PFSK-1 (cell line): ENCODE data around the gene USP2.

Source experiments
- FOXP2 ChIP-seq: optimal IDR thresholded peaks from 2 replicates; pipeline ENCODE3; 2011; ENCODE audit warnings: borderline replicate concordance, control low read depth, inconsistent platforms; ENCODE audit not compliant: insufficient read depth; ENCODE audit errors: extremely low read length, extremely low read depth
- POLR2AphosphoS5 ChIP-seq: IDR thresholded peaks from 2 replicates; pipeline ENCODE4 v1.6.1; 2012; ENCODE audit warnings: low read depth, mild to moderate bottlenecking, control low read depth, low read length, moderate library complexity
- SIN3A ChIP-seq: IDR thresholded peaks from 2 replicates; pipeline ENCODE4 v1.6.1; 2012; ENCODE audit warnings: mild to moderate bottlenecking, low read length, moderate library complexity, borderline replicate concordance; ENCODE audit not compliant: insufficient read depth
- TAF1 ChIP-seq: IDR thresholded peaks from 2 replicates; pipeline ENCODE4 v1.6.1; 2012; ENCODE audit warnings: low read length, control low read depth, borderline replicate concordance; ENCODE audit not compliant: insufficient read depth
- TF ChIP-seq, protein P1 (sequence below), 2 experiments: IDR thresholded peaks; 2 replicates each; pipeline versions ENCODE4 v1.6.1 to v1.8.0; 2011 to 2012; ENCODE audit warnings: low read depth in 2 of 2, low read length in 2 of 2, control low read depth in 1 of 2, inconsistent platforms in 1 of 2, mild to moderate bottlenecking in 1 of 2, moderate library complexity in 1 of 2; ENCODE audit not compliant: insufficient read depth in 1 of 2

USP2 gene

DNA sequence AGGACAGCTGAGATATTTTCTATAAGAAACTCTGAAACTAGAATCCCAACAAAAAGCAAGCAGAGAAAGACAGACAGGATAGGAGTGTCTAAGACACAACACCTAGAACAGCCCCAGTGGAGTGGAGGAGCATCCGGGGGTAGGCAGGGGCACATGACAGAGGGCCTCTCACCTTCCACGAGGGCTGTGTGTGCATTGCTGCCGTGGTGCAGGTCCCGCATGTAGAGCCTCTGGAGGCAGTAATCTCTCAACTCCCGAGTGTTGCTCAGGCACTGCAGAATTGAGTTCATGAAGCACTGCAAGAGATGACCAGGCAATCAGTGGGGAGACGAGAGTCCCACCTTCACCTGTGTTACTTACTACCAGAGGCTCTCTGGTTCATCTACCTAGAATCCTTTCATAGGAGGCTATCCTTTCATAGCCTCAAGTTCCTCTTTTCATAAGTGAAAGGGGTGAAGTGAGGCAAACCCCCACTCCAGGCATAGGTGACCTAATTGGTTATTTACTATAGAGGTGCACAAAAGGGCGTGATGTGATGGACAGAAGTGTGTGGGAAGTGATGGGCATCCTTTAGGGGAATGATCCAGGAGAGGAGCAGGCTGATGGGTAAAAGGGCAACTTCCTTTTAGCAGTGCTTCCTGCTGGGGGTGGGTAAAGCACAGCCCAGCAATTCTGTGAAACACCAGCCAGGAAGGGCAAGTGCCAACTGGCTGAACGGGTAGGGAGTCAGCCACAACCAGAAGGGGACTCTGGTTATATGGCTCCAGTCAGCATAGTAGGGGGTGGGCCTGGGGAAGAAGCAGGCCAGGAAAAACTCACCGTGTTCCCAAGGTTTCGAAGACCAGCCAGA is 21.9 kb downstream of the USP2 start:
- no peak for TF ChIP-seq FOXP2
- TF ChIP-seq SIN3A, result no peak
- TF ChIP-seq POLR2AphosphoS5, result no peak
- no peak for TF ChIP-seq TAF1
- TF ChIP-seq, protein P1, sequence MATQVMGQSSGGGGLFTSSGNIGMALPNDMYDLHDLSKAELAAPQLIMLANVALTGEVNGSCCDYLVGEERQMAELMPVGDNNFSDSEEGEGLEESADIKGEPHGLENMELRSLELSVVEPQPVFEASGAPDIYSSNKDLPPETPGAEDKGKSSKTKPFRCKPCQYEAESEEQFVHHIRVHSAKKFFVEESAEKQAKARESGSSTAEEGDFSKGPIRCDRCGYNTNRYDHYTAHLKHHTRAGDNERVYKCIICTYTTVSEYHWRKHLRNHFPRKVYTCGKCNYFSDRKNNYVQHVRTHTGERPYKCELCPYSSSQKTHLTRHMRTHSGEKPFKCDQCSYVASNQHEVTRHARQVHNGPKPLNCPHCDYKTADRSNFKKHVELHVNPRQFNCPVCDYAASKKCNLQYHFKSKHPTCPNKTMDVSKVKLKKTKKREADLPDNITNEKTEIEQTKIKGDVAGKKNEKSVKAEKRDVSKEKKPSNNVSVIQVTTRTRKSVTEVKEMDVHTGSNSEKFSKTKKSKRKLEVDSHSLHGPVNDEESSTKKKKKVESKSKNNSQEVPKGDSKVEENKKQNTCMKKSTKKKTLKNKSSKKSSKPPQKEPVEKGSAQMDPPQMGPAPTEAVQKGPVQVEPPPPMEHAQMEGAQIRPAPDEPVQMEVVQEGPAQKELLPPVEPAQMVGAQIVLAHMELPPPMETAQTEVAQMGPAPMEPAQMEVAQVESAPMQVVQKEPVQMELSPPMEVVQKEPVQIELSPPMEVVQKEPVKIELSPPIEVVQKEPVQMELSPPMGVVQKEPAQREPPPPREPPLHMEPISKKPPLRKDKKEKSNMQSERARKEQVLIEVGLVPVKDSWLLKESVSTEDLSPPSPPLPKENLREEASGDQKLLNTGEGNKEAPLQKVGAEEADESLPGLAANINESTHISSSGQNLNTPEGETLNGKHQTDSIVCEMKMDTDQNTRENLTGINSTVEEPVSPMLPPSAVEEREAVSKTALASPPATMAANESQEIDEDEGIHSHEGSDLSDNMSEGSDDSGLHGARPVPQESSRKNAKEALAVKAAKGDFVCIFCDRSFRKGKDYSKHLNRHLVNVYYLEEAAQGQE (IDR thresholded peaks at IDR 0.05; ENCODE audit: insufficient read depth in 1 of 2, low read depth in 2 of 2, low read length in 2 of 2), result no peak

DNA sequence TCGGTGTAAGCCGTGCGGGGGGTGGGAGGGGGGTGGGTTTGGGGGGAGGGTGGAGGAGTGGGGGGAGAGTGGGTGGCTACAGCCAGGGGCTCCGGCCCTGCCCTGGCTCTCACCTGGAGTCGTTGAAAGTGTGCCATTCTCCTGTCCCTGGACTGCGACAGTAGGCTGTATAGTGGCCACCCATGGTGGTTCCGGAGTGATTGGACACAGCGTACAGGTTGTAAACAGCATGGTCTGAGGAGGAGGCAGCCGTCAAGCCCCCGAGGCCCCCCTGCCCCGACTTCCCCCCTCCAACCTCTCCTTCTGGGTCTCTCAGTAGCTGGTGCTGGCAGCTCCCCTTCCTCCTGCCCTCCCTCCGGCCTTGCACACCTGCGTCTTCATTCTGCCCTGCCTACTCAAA is 24.4 kb downstream of the USP2 start:
- TF ChIP-seq SIN3A, result no peak

- TF ChIP-seq FOXP2 (peak; percentile 84), SIN3A (no peak), POLR2AphosphoS5 (no peak)
Observed at GRCh38 chr11:119356349-119357031, 25.0 kb downstream of the USP2 start.

DNA sequence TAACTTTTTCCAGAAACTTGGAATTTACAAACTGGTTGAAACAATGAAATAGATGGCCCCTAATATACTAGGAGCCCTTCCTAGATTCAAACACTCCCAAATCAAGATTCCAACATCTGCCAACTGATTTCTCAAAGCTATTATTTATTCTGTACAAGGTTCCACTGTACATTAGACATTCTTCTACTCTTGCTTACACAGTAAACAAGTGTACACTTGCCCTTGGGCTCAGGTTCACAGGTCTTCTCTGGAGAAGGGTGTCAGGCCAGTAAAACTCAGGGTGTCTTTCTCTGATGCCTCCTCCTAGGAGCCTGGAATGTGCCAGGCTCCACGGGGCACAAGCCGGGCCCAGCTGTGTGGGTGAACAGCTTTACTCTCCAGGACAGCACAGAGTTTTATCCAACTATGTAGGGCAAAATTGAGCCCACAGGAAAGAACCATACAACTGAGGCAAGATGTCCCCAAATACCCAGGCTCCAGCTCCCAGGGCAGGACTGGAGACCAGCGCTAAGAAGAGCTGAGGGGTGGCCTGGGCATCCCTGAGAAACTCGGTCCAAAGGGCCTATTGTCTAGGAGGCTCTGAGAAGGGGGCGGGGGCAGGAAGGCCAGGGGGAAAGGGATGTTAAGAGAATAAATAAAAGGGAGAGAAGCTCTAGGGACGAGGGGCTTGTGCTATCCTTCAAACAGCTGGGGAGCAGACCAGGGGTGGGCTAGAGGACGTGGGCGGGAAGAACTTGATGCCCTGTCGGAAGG is 26.2 kb downstream of the USP2 start:
- TF ChIP-seq, protein P1 (IDR thresholded peaks at IDR 0.05; ENCODE audit: insufficient read depth in 1 of 2, low read depth in 2 of 2, low read length in 2 of 2), result no peak
- no peak for TF ChIP-seq TAF1
- no peak for TF ChIP-seq FOXP2
- no peak for TF ChIP-seq POLR2AphosphoS5
- no peak for TF ChIP-seq SIN3A

GRCh38 chr11:119352857-119353260 is 28.6 kb downstream of the USP2 start:
- TF ChIP-seq POLR2AphosphoS5, result no peak
- no peak for TF ChIP-seq FOXP2
- TF ChIP-seq, protein P1 (IDR thresholded peaks at IDR 0.05; ENCODE audit: insufficient read depth in 1 of 2, low read depth in 2 of 2, low read length in 2 of 2), result no peak
- TF ChIP-seq SIN3A, result no peak
- TF ChIP-seq TAF1, result no peak

DNA sequence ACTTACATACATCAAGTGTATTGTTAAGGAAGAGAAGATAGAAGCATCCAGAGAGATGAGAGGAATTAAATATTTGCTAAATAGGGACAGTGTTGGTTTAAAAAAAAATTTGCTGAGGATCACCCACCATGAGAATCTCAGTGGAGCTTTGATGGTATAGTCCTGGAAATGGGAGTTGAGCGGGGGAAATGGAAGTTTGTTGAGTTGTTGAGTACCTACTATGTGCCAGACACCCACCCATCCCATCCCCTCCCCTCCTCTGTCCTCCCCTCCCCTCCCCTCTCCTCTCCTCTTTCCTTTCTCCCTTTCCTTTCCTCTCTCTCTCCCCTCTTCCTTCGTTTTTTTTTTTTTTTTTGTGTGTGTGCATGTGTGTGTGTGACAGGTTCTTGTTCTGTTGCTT is 30.3 kb downstream of the USP2 start:
- TF ChIP-seq, protein P1 (IDR thresholded peaks at IDR 0.05; ENCODE audit: insufficient read depth in 1 of 2, low read depth in 2 of 2, low read length in 2 of 2), result no peak
